GM12878 (cell line): Measurements from ENCODE around the gene STPG4. TPM values are rescaled to one million over a fixed set of nuclear protein-coding genes. Genes with fewer than 3 reads are reported as not detected.
A peak's percentile ranks its signal among the peaks of the same experiment; 100 is the strongest.
"Not testable (repeated sequence)": the region's sequence is repeated elsewhere in the genome, so short reads cannot be mapped to it uniquely, and the experiment has no call there.

Experiments
- ATAC-seq: fragments of 200-7000 bp; cut with Tn5 transposase; 3 replicates; pipeline ENCODE4 v1.9.1; 2020; ENCODE audit warnings: mild to moderate bottlenecking, moderate library complexity
- BruUV-seq: library from RNA; stranded (reverse); fragments of 400-500 nt; replicated peaks from 2 replicates; lab custom pipeline; 2021; lab: Mats Ljungman, UMichigan
- CTCF ChIA-PET: fragments of 300-600 bp; sonication (Branson Sonifier 250); formaldehyde crosslinking; extraction: SDS; loops from one replicate; lab custom pipeline; 2021; ENCODE audit warnings: inconsistent platforms; lab: Yijun Ruan, JAX
- POLR2A ChIA-PET: fragments of 350-600 bp; formaldehyde crosslinking; extraction: SDS; loops from one replicate; lab custom pipeline; 2021; ENCODE audit warnings: inconsistent platforms; lab: Charles Lee
- RAD21 ChIA-PET: fragments of 300-600 bp; sonication (Branson Sonifier 250); formaldehyde crosslinking; loops from one replicate; lab custom pipeline; 2023; ENCODE audit warnings: antibody characterized with exemption; ENCODE audit not compliant: unreplicated experiment; lab: Charles Lee
- SMC1A ChIA-PET: fragments of 300-600 bp; sonication (Branson Sonifier 250); formaldehyde crosslinking; loops from one replicate; lab custom pipeline; 2023; ENCODE audit not compliant: unreplicated experiment, uncharacterized antibody; lab: Charles Lee
- DNase-seq: peaks from one replicate; pipeline ENCODE4 v3.0.0-alpha.2; 2011; ENCODE audit warnings: low read depth, low spot score
- FAIRE-seq: peaks from 3 replicates; lab custom pipeline; 2011; peaks lifted over from hg19 to GRCh38; lab: Jason Lieb, UNC
- H2AFZ ChIP-seq: 2 replicates; pipeline ENCODE4 v1.6.0; 2011; ENCODE audit warnings: low read depth, low read length, control low read depth; ENCODE audit not compliant: control insufficient read depth
- H3K27ac ChIP-seq: 2 replicates; pipeline ENCODE4 v1.5.1; 2011; ENCODE audit warnings: control low read depth; ENCODE audit not compliant: control insufficient read depth, insufficient read depth
- H3K27me3 ChIP-seq, 2 experiments: replicated peaks in 1 of 2; 2 replicates each; pipeline versions ENCODE4 v1.6.0 to v1.6.1; 2011; ENCODE audit warnings: low read length in 1 of 2; ENCODE audit not compliant: control insufficient read depth in 2 of 2, insufficient read depth in 2 of 2
- H3K36me3 ChIP-seq, 2 experiments: 2 replicates each; pipeline ENCODE4 v1.5.1; 2011; ENCODE audit warnings: low read length in 1 of 2; ENCODE audit not compliant: control insufficient read depth in 2 of 2, insufficient read depth in 2 of 2
- H3K4me1 ChIP-seq: 2 replicates; pipeline ENCODE4 v1.6.1; 2011; ENCODE audit warnings: mild to moderate bottlenecking, low read length, moderate library complexity, mixed read lengths; ENCODE audit not compliant: control insufficient read depth, insufficient read depth
- H3K4me2 ChIP-seq: 2 replicates; pipeline ENCODE4 v1.6.0; 2011; ENCODE audit warnings: control low read depth; ENCODE audit not compliant: control insufficient read depth, insufficient read depth
- H3K4me3 ChIP-seq: fragments of 200-600 bp; sonication (generic); 2 replicates; pipeline ENCODE4 v1.5.1; 2016
- H3K79me2 ChIP-seq: 2 replicates; pipeline ENCODE4 v1.6.0; 2011; ENCODE audit warnings: low read length; ENCODE audit not compliant: control insufficient read depth, insufficient read depth
- H3K9ac ChIP-seq: 2 replicates; pipeline ENCODE4 v1.8.0; 2011; ENCODE audit warnings: low read length, control low read depth, mixed read lengths; ENCODE audit not compliant: control insufficient read depth, insufficient read depth
- H3K9me3 ChIP-seq: replicated peaks from 3 replicates; pipeline ENCODE4 v1.5.1; 2011; ENCODE audit warnings: mild to moderate bottlenecking, low read length; ENCODE audit not compliant: control insufficient read depth, insufficient read depth
- H4K20me1 ChIP-seq: 2 replicates; pipeline ENCODE4 v1.6.0; 2011; ENCODE audit not compliant: control insufficient read depth, insufficient read depth
- BRCA1 ChIP-seq: IDR thresholded peaks from 2 replicates; pipeline ENCODE4 v1.6.1; 2011; ENCODE audit warnings: low read depth, low read length, improper control_type of control experiment
- HDAC6 ChIP-seq: fragments of 200-600 bp; sonication (generic); IDR thresholded peaks from one replicate; pipeline ENCODE4 v1.8.0; 2017; ENCODE audit warnings: antibody characterized with exemption; ENCODE audit not compliant: unreplicated experiment
- HDGF ChIP-seq: fragments of 450-650 bp; IDR thresholded peaks from 2 replicates; pipeline ENCODE4 v1.6.1; 2016; ENCODE audit warnings: antibody characterized with exemption
- IKZF2 ChIP-seq, 2 experiments: fragments of 450-650 bp; IDR thresholded peaks; 2 replicates each; pipeline ENCODE4 v1.6.1; 2017; ENCODE audit warnings: mild to moderate bottlenecking in 2 of 2, moderate library complexity in 2 of 2
- JUNB ChIP-seq: IDR thresholded peaks from 2 replicates; pipeline ENCODE4 v1.6.1; 2016; ENCODE audit warnings: antibody characterized with exemption, mild to moderate bottlenecking
- NKRF ChIP-seq: fragments of 450-650 bp; conservative IDR thresholded peaks from 2 replicates; pipeline ENCODE4 v1.6.1; 2017; ENCODE audit warnings: mild to moderate bottlenecking, moderate library complexity
- NR2F1 ChIP-seq: fragments of 450-650 bp; conservative IDR thresholded peaks from 2 replicates; pipeline ENCODE4 v1.6.1; 2017; ENCODE audit warnings: mild to moderate bottlenecking
- PKNOX1 ChIP-seq: fragments of 450-650 bp; IDR thresholded peaks from 2 replicates; pipeline ENCODE4 v1.6.1; 2016; ENCODE audit warnings: mild to moderate bottlenecking
- RFX5 ChIP-seq: IDR thresholded peaks from 2 replicates; pipeline ENCODE4 v1.6.1; 2011; ENCODE audit warnings: low read depth, low read length, improper control_type of control experiment
- RUNX3 ChIP-seq: IDR thresholded peaks from 2 replicates; pipeline ENCODE4 v1.6.1; 2012; ENCODE audit warnings: low read length, inconsistent platforms
- SMAD5 ChIP-seq: IDR thresholded peaks from 2 replicates; pipeline ENCODE4 v1.6.1; 2016; ENCODE audit warnings: antibody characterized with exemption, low read depth
- SPI1 ChIP-seq: IDR thresholded peaks from 2 replicates; pipeline ENCODE4 v1.6.1; 2011; ENCODE audit warnings: low read depth, mild to moderate bottlenecking, low read length, moderate library complexity, borderline replicate concordance; ENCODE audit not compliant: insufficient read depth
- SREBF1 ChIP-seq: IDR thresholded peaks from 2 replicates; pipeline ENCODE4 v1.6.1; 2012; ENCODE audit warnings: mild to moderate bottlenecking, low read length
- SRF ChIP-seq, 2 experiments: IDR thresholded peaks; 2 replicates each; pipeline ENCODE4 v1.6.1; 2011; ENCODE audit warnings: low read depth in 2 of 2, low read length in 2 of 2, mild to moderate bottlenecking in 1 of 2, moderate library complexity in 1 of 2
- SUPT20H ChIP-seq: IDR thresholded peaks from 2 replicates; pipeline ENCODE4 v1.6.1; 2011; ENCODE audit warnings: low read depth, mild to moderate bottlenecking, low read length, moderate library complexity, borderline replicate concordance; ENCODE audit not compliant: control insufficient read depth
- WGBS: methylation state at CpG from one replicate; pipeline ENCODE4 v1.1.6; 2016; ENCODE audit warnings: low lambda C conversion rate; ENCODE audit not compliant: insufficient replicate concordance, insufficient coverage; ENCODE audit errors: missing lambda C conversion rate; 5-methylcytosine and 5-hydroxymethylcytosine counted together
- in situ Hi-C: fragments of 300-500 bp; cut with MboI; formaldehyde crosslinking; loops from 9 replicates; pipeline ENCODE4 v1.14.3; 2018; ENCODE audit warnings: mixed read lengths
- intact Hi-C: fragments of 100-400 bp; cut with micrococcal nuclease; formaldehyde crosslinking; loops from one replicate; pipeline ENCODE4 v1.14.2; 2022; ENCODE audit not compliant: unreplicated experiment
- polyA plus RNA-seq, 11 experiments: library from polyadenylated mRNA; depleted of rRNA in 4 of 11; unstranded in 6 of 11; stranded (reverse) in 5 of 11; fragments of >200 nt; fragmentation: Nextera tagmentation in 4 of 11; fragmentation: Illumina TruSeq in 1 of 11; extraction: Ambion mirVana in 4 of 11; extraction: Trizol in 1 of 11; gene quantifications; 1 replicate in 1 of 11; 2 replicates in 10 of 11; pipeline versions ENCODE4 v1.2.1 to v1.2.3, GENCODE V29; 2011 to 2016; ENCODE audit warnings: inconsistent platforms in 2 of 11, missing spikeins in 2 of 11, low read depth in 1 of 11
- total RNA-seq, 4 experiments: library from RNA; depleted of rRNA in 3 of 4; stranded (reverse); fragments of >200 nt in 3 of 4; fragmentation: Illumina TruSeq in 1 of 4; extraction: Trizol in 1 of 4; gene quantifications; 2 replicates each; pipeline versions ENCODE4 v1.2.1 to v1.2.3, GENCODE V29; 2013 to 2021

The STPG4 gene
- total and polyA plus RNA-seq, 10 of the 15 experiments (the other 5 are each of a cell fraction or from before 2014, with no cell fraction given) = 0.10 to 0.29 (median 0.19) TPM; not detected in 3

GRCh38 chr2:47120424-47120823, 34.7 kb downstream of the STPG4 start:
- H3K27me3 ChIP-seq, H3K4me1 ChIP-seq, H3K4me3 ChIP-seq, H3K9me3 ChIP-seq, H3K9ac ChIP-seq, intact Hi-C loops, H3K79me2 ChIP-seq, in situ Hi-C loops, DNase-seq, H3K36me3 ChIP-seq, H2AFZ ChIP-seq, CTCF ChIA-PET, H3K4me2 ChIP-seq, FAIRE-seq, H4K20me1 ChIP-seq, BruUV-seq: not testable (repeated sequence)
- POLR2A ChIA-PET = interaction anchor here (0.6 kb wide), 1 partner anchor 161 kb away, joined by 3 read pairs; no protein-coding TSS in a partner anchor
- SMC1A ChIA-PET = interaction anchor here (0.6 to 1.6 kb wide), 8 partner anchors 9 to 214 kb away, joined by 3 to 5 read pairs (median 4); partner anchors contain the start of gene STPG4
- TF ChIP-seq NR2F1 (peak; percentile 58), SPI1 (peak; percentile 56; the same call in 1 of the 2 replicates), JUNB (peak; percentile 25; the same call in 1 of the 2 replicates), IKZF2 (IDR thresholded peaks at IDR 0.05) (0 out of 4 replicates have a peak, but pooled peaks of 1 of the 2 experiments have one; percentile 26), RUNX3 (peak; percentile 51; the same call in 1 of the 2 replicates)
- H3K27ac ChIP-seq = peak overlapping the region; percentile 16; the same call in 1 of the 2 replicates
- WGBS = 36% methylated on average over 5 of the region's 5 CpGs
- peak; percentile 73 for ATAC-seq
- RAD21 ChIA-PET = interaction anchor here (0.7 to 1.4 kb wide), 3 partner anchors 8 to 203 kb away, joined by 3 read pairs; no protein-coding TSS in a partner anchor

GRCh38 chr2:47119001-47119400, 36.1 kb downstream of the STPG4 start:
- POLR2A ChIA-PET = no interaction called here
- TF ChIP-seq SREBF1 = no peak
- TF ChIP-seq HDAC6 = no peak
- TF ChIP-seq SMAD5 = no peak
- no peak for TF ChIP-seq NR2F1
- TF ChIP-seq HDGF = no peak
- no peak for TF ChIP-seq SUPT20H
- no peak for TF ChIP-seq SRF (IDR thresholded peaks at IDR 0.05; ENCODE audit: low read depth in 2 of 2, low read length in 2 of 2)
- TF ChIP-seq BRCA1 = no peak
- TF ChIP-seq RFX5 = no peak
- TF ChIP-seq NKRF = no peak
- TF ChIP-seq PKNOX1 = no peak
- CTCF ChIA-PET = no interaction called here
- RAD21 ChIA-PET = interaction anchor here (0.9 kb wide), 1 partner anchor 204 kb away, joined by 3 read pairs; no protein-coding TSS in a partner anchor
- BruUV-seq = no TSS peak
- SMC1A ChIA-PET = no interaction called here
- Histone ChIP-seq H3K79me2 (no peaks in the 10 kb centered on the region), H2AFZ (no peak overlapping the region), H3K4me1 (peaks cover 10% of the 10 kb centered on the region), H4K20me1 (no peaks in the 10 kb centered on the region), H3K9me3 (no peaks in the 10 kb centered on the region), H3K27ac (no peak overlapping the region), H3K4me3 (no peak overlapping the region), H3K4me2 (no peak overlapping the region), H3K27me3 (no peaks in the 10 kb centered on the region), H3K36me3 (no peaks in the 10 kb centered on the region), H3K9ac (no peak overlapping the region)
- WGBS = 48% methylated on average over 2 of the region's 2 CpGs
- no peak for ATAC-seq
- intact Hi-C loops (no loop called here), in situ Hi-C loops (no loop called here)
- no peak for FAIRE-seq
- DNase-seq = no peak
